Measurements from ENCODE around the gene TMEM203.

DNA sequence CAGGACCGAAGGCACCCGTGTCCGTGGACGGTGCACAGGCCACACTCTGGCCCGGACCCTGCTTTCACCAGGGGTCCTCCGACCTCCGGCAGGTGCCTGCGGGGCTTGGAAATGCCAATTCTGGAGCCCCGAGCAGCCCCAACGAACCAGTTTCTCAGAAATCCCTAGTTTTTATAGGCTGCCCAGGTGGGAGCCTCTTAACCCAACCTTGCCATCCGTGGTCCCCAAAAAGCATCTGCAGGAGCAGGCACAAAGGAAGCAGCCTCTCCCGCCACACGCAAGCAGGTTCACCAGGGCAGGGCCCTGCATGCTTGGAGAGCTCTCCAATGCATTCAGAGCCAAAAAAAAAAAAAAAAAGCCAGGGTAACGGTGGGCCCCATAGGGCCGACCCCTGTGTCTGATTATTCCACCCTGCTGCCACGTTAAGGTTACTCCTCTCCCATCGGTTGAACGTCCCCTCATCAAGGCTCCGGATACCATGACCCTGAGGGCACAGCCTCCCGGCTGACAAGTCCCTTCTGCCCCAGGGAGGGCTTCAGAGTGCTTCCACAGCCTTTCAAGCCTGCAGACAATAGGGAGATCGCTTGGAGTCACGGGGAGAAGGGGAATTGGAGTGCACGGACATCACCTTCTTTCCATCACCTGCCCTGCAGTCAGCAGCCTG lies 4.1 kb downstream of the TMEM203 start:
- TF ChIP-seq, protein P1, sequence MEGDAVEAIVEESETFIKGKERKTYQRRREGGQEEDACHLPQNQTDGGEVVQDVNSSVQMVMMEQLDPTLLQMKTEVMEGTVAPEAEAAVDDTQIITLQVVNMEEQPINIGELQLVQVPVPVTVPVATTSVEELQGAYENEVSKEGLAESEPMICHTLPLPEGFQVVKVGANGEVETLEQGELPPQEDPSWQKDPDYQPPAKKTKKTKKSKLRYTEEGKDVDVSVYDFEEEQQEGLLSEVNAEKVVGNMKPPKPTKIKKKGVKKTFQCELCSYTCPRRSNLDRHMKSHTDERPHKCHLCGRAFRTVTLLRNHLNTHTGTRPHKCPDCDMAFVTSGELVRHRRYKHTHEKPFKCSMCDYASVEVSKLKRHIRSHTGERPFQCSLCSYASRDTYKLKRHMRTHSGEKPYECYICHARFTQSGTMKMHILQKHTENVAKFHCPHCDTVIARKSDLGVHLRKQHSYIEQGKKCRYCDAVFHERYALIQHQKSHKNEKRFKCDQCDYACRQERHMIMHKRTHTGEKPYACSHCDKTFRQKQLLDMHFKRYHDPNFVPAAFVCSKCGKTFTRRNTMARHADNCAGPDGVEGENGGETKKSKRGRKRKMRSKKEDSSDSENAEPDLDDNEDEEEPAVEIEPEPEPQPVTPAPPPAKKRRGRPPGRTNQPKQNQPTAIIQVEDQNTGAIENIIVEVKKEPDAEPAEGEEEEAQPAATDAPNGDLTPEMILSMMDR (IDR thresholded peaks at IDR 0.05), result no peak
- TF ChIP-seq POLR2A (IDR thresholded peaks at IDR 0.05; ENCODE audit: low read depth), result no peak

Measured in esophagus muscularis mucosa (tissue), 3 donors.